HL-60 (cell line): ENCODE results near the gene MYL6B.

Experiments used
- DNase-seq, 2 experiments: peaks; one replicate each; pipeline ENCODE4 v3.0.0-alpha.2; 2010 to 2020; ENCODE audit warnings: low read depth in 1 of 2, low spot score in 1 of 2
- H3K27ac ChIP-seq: fragments of 250-450 bp; sonication (Bioruptor Pico); replicated peaks from 2 replicates; pipeline ENCODE4 v1.5.1; 2020; ENCODE audit warnings: mild to moderate bottlenecking, moderate library complexity
- H3K27me3 ChIP-seq: fragments of 250-450 bp; sonication (Bioruptor Pico); 2 replicates; pipeline ENCODE4 v1.5.1; 2021; ENCODE audit warnings: mild to moderate bottlenecking, moderate library complexity; ENCODE audit not compliant: insufficient read depth, poor library complexity, severe bottlenecking
- H3K4me3 ChIP-seq: replicated peaks from 2 replicates; pipeline ENCODE4 v1.5.1; 2011; ENCODE audit warnings: mild to moderate bottlenecking, control low read depth, low read length; ENCODE audit not compliant: insufficient read depth
- CTCF ChIP-seq: IDR thresholded peaks from one replicate; pipeline ENCODE4 v1.5.1; 2011; ENCODE audit warnings: low read length, control low read depth, inconsistent platforms; ENCODE audit not compliant: insufficient read depth
- GABPA ChIP-seq: IDR thresholded peaks from 2 replicates; pipeline ENCODE4 v1.6.1; 2012; ENCODE audit warnings: low read depth
- POLR2AphosphoS5 ChIP-seq: IDR thresholded peaks from 2 replicates; pipeline ENCODE4 v1.6.1; 2012; ENCODE audit warnings: low read depth
- REST ChIP-seq: IDR thresholded peaks from 2 replicates; pipeline ENCODE4 v1.6.1; 2012; ENCODE audit warnings: low read depth; ENCODE audit not compliant: insufficient replicate concordance
- SPI1 ChIP-seq: IDR thresholded peaks from 2 replicates; pipeline ENCODE4 v1.6.1; 2012; ENCODE audit warnings: low read depth, mild to moderate bottlenecking, borderline replicate concordance

MYL6B gene

GRCh38 chr12:56103823-56104108 lies 48.6 kb upstream of the MYL6B start:
- TF ChIP-seq REST (no peak), CTCF (no peak)
- H3K4me3 ChIP-seq, result peak overlapping the region; percentile 90
- peak overlapping the region; percentile 97 for H3K27ac ChIP-seq
- H3K27me3 ChIP-seq, result no peaks in the 10 kb centered on the region
- DNase-seq, result no peak

GRCh38 chr12:56104109-56104814 lies 48.1 kb upstream of the MYL6B start, which contains the start of gene PA2G4:
Gene PA2G4 (plus strand): TSS chr12:56104559. CDS start chr12:56104738, 179 bp downstream.
- peak; percentile 22 for TF ChIP-seq REST
- no peak for TF ChIP-seq CTCF
- peak; percentile 17; the same call in 1 of the 2 replicates for TF ChIP-seq GABPA
- peak; percentile 47; the same call in 1 of the 2 replicates for TF ChIP-seq SPI1
- peak; percentile 94 for TF ChIP-seq POLR2AphosphoS5
- peak within 1 kb of the TSS; percentile 97 for H3K27ac ChIP-seq

GRCh38 chr12:56104815-56105608 lies 47.4 kb upstream of the MYL6B start:
- DNase-seq, result peak in 1 of 2 experiments; percentile 64
- TF ChIP-seq REST (no peak), SPI1 (no peak), GABPA (no peak), POLR2AphosphoS5 (no peak), CTCF (no peak)
- Histone ChIP-seq H3K27ac (peak overlapping the region; percentile 97), H3K4me3 (peak overlapping the region; percentile 90), H3K27me3 (no peaks in the 10 kb centered on the region)

More at GRCh38 chr12:56104109-56104814, 48.1 kb upstream of the MYL6B start, which contains the start of gene PA2G4:
- Histone ChIP-seq H3K27me3 (no peaks in the 10 kb centered on the region), H3K4me3 (peak within 1 kb of the TSS; percentile 90)
- DNase-seq, result peak; percentile 99
